ENCODE data around the gene C1QL1.
A peak's percentile ranks its signal among the peaks of the same experiment; 100 is the strongest.
"Not testable (repeated sequence)": the region's sequence is repeated elsewhere in the genome, so short reads cannot be mapped to it uniquely, and the experiment has no call there.

C1QL1 gene

DNA sequence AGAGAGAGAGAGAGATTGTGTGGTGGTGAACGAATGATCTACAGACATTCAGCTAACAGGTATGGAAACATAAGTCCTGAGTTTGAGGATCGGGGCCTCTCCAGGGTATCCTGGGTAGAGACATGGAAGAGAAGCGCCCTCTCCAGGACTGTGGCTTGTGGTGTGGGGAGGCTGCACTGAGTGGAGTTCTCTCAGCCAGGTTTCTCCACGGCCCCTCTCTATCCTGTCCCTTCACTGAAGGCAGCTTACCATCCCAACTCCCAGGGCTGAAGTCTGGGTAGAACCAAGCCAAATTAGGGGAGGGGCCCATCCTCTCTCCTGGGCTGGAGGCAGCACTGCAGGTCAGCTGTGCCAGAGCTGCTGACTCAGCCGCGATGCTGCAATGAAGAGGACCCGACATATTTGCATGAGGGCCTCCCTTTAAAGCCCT lies 6.2 kb downstream of the C1QL1 start:
- DNase-seq (ENCODE audit: low read depth in 2 of 2), result no peak

DNA sequence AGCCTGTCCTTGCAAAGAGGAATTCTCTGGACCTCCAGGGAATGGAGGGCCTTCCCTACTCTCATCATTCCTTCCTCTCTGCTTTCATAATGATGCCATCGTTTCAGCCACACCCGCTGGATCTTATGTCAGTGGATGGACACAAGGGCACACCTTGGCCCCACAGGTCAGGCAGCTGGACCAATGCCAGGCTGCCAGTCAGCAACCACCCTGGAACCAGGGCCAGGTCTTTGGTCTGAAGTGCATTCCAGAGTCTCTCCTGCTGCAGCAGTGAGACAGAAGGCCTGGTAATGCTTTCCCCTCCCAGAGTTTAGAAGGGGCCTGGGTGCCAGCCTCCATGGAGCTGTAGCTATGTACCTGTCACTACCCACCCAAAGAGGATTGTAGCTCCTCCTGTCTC lies 7.4 kb downstream of the C1QL1 start:
- no peak for DNase-seq (ENCODE audit: low read depth in 2 of 2)

DNA sequence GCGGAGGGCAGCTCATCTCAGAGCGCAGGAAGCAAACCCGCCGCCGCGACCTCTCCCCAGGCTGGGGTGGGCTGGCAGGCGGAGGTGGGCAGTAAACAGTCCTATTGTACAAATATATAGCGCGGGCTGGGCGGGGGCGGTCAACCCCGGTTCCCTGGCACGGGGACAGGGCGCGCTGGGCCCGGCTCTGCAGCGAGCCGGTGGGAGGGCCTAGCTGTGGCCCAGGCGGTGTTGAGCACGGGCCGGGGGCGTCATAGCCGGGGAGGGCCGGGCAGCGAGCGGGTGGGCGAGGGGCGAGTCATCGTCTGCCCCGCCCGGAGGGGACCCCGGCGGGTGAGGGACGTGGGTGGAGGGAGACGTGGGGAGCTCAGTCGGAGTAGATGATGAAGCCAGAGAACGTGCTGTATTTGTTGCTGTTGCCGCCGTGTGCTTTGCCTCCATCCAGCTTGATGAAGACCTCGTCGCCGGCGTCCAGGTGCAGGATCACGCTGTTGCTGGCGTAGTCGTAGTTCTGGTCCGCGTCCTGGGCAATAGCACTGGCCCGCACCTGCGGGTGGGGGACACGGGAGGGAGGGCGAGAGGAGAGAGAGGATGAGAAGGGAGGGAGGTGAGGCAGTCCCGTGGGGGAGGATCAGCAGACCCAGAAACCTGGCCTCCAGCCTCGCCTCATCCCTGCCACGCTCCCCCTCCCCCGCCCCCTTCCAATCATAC lies 8.1 kb downstream of the C1QL1 start:
- no peak for DNase-seq (ENCODE audit: low read depth in 2 of 2)

DNA sequence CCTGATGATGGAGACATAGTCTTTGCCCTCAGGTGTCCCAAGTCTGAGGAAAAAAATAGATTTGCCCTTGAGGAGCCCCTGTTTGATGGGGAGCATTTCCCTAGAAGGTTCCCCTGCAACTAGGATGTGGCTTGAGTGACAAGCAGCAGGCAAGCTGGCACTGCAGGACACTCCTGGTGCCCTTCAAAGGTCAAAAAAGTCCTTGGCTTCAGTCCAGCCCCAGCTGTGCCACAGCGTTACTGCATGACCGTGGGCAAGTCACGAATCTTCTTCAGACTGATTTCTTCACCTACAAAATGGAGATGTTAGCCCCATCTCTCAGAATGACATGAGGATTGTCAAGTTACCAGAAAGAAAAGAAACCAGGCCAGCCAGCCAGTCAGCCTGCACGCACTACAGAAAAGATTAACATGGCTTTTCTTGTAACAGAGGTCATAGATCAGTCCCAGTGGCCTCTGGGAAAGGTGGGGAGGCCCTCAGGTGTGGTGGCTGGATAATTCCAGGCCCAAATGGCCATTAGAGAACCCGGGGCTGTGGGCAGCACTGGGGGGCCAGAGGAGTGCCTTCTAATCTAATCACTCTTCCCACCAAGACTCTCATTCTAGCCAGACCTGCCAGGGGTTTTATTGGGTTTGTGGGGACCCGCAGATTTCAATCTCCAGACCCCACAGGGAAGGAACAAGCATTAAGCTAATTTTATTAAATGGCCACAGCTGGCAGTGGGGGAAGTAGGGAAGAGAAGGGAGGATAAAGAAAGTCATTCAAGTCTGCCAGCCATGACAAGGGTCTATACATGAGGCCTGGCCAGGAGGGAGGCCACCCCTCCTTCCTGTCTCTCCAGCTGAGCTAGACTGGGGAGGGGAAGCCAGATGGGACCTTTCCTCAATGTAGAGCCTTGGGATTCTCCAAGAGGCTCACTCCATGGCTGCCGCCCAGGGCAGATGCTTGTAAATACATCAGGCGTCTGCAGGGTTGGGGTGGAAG lies 10.8 kb downstream of the C1QL1 start:
- no peak for DNase-seq (ENCODE audit: low read depth in 2 of 2)

DNA sequence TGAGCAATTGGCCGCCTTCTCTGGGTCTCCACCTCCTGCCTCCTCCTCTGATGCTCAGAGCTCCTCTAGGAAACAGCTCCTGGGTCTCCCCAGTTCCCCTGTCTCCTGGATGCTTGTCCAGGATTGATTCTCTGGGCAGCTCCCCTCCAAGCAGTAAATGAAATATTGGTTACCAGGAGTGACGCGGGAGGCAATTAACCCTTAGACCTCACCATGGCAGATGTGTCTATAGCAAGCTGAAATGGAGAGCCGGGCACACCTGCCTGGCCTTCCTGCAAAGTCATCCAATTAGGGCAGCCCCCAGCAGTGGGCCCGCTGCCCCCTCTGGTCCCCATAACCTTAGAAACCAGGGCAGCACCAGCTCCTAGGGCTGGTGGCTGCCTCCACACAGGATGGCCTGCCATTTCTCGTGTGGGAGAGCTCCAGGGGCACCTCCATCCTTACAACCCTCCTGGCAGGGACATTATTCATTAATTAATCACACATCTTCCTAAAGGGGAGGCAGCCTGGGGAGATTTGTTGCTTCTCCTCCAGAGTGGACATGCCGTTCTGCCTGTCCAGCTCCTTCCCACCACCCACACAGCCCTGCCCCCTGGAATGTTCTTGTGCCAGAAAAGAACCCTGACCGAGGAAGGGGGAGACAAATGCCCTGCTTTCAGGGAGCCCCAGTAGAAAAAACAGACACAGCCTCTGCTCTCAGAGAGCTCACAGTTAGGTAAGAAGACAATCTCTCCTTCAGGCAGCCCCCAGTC lies 12.3 kb downstream of the C1QL1 start:
- DNase-seq (ENCODE audit: low read depth in 2 of 2), result no peak

DNA sequence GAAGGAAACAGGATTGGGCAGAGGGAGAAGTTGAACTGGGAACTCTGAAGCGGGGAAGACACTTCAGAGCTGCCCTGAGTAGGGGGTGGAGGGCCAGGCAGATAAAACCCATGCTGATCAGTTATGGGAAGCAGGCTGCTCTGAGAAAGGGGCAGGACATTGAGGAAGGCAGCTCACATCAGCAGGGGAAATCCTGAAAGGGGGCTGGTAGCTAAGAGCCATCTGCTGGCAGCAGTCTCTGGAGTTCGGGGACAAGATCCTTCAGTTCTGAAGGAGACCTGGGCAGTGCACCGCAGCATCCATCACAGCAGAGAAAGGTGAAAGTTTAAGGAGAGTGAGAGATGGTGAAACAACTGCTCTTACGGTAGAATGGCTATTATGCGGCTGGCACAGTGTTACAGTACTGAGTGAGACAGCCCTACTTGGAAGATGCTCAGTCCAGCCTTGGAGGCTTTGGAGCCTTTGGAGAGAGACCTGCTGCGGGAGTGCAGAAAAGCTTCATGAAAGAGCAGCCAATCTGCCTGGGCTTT lies 15.1 kb downstream of the C1QL1 start:
- DNase-seq (ENCODE audit: low read depth in 2 of 2), result no peak

DNA sequence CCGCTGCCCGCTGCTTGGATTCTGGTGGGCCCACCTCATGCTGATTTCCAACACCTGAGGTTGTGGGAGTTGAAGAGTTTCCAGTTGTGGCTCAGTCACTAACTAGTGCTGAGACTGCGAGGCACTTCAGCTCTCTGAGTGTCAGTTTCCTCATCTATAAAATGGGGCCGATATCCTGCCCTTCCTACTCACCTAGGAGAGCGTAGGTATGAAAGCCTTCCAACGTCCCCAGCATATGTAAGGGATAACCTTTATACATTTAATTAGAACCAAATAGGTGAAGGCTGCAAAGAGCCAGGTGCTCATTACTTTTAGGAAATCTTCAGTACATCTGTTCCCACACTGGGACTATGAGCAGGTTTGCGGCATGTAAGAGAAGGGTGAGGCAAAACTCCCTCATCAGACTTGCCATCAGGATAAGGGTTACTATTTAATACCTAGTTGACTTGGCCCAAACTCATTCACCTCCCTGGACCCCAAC lies 19.7 kb downstream of the C1QL1 start:
- no peak for DNase-seq (ENCODE audit: low read depth in 2 of 2)

DNA sequence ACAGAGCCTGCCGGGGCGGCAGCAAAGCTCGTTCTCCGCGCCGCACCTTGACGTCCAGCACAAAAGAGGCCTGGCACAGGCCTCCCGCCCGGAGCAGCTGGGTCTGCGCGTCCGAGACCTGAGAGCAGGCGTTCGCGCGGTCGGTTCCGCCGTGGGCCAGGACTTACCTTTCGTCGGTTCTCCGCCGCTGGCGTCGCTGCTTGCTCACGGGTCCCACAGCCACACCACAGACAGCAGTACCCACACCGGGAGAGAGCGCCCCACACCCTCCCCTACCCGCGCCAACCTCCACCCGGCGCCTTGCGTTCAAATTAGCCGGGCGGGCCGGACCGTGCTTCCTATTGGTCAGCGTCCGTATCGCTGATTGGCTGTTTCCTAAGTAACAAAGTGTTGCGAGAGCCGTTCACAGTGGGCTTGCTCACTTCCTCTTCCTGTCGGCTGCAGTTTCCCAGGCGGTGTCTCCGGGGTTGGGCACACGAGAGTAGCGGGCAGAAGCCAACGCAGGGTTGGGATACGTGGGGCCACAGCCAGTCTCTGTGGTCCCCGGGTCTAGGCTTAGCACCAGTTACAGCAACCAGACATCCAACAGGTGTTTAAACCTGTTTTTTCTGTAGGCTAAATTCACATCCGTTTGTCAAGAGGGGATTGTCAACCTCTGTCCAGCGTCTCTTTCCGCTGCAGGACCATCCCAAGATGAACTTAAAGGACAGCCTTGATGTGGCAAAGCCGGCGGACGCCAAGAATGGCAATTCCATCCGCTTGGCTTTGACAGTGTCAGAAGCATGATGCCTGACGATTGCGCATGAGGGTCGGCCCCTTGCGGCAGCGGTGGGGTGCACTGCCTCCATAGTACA lies 20.4 kb downstream of the C1QL1 start, which contains the start of gene KIF18B:
Gene KIF18B (minus strand): TSS at position 313 of the 854 bp plus-strand sequence. CDS start 11,429 bp downstream, outside the sequence.
- DNase-seq (ENCODE audit: low read depth in 2 of 2), result peak; percentile 88 to 91

DNA sequence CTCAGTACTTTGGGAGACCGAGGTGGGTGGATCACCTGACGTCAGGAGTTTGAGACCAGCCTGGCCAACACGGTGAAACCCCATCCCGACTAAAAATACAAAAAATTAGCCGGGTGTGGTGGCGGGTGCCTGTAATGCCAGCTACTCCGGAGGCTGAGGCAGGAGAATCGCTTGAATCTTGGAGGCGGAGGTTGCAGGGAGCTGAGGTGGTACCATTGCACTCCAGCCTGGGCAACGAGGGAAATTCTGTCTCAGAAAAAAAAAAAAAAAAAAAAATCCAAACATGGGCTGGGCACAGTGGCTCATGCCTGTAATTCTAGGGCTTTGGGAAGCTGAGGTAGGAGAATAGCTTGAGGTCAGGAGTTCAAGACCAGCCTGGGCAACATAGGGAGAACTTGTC lies 22.5 kb downstream of the C1QL1 start:
- not testable (repeated sequence) for DNase-seq (ENCODE audit: low read depth in 2 of 2)

DNA sequence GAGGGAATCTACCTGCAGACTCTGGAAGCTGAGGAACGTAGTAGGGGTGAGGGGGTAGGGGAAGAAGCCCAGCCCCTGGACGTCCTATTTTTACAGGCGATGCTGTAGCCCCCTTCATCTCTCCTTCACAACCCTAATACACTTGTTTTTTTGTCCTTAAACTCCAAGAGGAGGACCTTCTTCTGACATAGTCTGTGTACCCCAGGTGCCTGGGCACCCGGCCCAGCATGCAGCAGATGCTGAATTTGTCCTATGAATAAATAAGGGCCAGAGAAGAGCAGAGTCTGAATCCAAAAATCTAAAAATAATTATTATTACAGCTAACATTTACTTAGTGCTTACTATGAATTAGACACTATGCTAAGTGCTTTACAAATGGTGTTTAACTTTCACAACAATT lies 25.6 kb downstream of the C1QL1 start:
- no peak for DNase-seq (ENCODE audit: low read depth in 2 of 2)

DNA sequence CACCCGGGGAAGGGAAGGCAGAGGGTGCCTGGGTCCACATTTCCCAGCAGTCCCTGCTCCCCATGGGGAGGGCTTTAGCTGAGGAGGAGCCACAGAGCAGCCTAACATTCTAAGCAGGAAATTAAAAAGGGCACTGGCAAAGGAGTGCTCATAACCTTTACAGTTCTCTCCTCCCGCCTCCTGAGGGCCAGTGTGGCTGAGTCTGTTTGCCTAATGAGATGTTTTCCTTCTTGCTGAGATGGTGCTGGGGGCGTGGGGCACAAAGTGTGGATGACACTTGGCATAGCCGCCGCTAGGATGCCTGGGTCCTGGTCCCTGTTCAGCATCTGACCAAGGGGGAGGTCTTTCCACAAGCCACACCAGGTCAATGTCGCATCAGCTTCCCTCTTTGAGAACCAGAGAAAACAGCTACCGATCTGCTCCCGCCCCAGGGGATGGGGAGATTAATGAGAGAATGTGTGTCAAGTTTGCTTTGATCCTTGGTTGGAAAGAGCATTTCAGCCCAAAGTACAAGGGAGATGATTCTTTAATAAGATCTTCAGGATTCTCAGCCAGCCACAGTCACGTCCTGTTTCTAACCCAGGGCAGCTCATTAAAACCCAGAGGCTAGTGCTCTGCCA lies 26.3 kb downstream of the C1QL1 start:
- DNase-seq (ENCODE audit: low read depth in 2 of 2), result no peak

DNA sequence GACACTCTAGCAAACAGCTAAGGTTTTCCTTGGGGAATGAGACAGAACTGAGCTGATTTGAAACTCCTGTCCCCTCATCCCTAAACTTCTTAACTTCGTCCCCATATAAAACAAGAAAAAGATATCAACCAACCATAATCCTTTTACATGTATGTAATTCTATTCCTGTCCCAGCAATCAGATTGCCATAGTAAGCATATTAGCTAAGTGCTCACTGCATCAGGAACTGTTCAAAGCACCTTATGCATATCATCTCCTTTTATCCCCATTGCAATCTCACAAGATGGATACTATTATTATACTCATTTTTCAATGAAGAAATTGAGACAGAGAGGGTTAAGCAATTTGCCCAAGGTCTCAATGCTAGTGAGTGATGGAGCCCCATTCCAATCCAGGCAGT lies 27.3 kb downstream of the C1QL1 start:
- DNase-seq (ENCODE audit: low read depth in 2 of 2), result no peak

DNA sequence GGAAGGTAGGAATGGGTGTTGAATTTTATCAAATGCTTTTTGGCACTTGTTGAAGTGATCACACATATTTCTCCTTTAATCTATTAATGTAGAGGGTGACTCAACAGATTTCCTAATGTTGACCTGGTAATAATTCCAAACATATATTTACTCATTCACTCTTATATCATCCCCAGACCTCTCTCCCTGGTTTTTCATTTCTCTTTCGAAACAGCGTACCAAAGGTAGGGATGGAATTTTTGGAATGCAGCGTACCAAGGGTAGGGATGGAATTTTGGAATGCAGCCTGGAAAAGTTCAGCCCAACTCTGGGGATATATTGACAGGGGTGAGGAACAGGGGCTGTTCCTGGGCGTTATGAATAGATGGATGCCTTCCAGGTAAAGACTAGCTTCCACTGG lies 27.8 kb downstream of the C1QL1 start:
- DNase-seq (ENCODE audit: low read depth in 2 of 2), result no peak

DNA sequence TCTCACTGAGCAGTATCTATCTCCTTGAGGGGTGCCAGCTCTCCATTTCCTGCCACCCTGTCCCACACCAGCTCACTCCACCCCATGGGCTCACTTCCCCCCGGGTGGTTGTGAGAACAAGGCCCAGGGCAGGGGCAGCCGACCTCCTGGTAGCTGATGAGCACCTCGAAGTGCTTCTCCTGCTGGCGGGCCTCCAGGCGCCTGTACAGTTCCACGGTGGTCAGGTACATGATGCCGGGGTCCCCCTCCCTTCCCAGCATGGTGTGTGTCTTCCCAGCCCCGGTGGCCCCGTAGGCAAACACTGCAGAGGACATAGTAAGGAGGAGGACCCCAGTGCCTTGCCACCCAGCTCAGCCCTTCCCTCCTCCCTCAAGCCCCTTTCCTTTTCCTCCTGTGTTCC lies 33.0 kb downstream of the C1QL1 start:
- DNase-seq (ENCODE audit: low read depth in 2 of 2), result no peak

DNA sequence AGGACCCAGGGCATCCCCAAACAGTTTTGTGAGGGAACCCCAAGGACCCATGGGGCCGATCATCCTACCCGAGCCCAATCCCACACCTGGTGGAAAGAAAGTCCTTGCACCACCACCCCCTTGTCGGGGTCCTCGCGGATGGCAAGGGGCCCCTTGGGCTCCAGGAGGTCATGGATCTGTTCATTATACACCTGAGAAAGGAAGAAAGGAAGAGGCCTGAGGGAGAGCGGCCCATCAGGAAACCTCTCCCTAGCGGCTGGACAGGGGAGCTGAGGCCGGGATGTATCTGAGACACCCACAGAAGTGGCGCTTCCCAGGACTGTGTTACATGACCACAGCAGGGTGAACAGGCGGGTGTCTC lies 33.4 kb downstream of the C1QL1 start:
- no peak for DNase-seq (ENCODE audit: low read depth in 2 of 2)

DNA sequence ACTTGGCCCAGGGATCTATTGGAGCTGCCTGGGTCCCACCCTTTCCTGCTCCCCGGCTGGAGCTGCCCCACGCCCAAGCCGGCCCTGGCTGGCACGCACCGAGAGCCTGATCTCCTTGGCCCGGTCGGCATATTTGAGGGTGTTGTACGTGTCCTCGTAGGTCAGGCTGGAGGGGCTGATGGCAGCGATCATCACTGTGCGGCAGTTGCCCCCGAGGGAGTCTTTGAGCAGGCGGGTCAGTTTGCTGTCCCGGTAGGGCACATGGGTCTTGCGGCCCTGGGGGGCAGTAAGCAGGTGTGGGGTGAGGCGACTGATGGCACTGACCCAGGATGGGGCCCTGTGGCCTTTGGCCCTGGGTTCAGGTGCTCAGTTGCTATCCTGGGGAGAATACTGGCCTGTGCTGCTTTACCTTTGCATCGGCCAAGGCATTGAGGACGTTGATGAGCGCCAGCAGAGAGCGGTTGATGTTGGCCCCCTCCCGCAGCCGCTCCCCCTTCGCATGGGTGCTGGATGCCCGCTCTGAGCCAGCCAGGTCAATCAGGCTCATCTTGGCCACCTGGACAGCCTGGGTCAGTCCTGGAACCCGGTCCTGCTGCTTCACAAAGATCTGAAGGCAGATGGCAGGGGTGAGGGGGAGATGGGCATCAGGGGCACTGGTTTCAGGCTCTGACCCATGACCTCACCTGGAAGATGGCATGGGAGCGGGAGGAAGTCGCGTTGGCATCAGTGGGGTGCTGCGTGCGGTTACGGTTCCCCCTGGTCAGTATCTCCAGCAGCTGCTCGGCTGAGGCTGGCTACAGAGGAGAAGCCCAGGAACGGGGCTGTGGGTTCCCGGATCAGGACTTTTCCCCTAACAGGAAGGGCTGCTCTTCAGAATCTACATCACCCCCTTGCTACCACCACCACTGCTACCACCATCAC lies 34.0 kb downstream of the C1QL1 start:
- DNase-seq (ENCODE audit: low read depth in 2 of 2), result no peak

DNA sequence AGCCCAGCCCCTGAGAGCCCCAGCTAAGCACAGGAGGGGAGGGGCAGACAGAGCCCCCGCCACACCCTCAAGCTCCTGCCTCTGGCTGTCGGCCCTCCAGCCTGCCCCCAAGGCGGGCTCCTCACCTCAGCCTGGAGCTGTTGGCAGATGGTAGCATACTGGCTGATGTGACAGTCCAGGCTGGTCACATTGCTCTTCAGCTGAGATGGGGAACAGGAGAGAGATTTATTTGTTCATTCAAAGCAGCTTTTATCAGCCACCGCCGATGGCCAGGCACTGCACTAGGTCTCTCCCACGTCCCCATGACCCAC lies 35.4 kb downstream of the C1QL1 start:
- DNase-seq (ENCODE audit: low read depth in 2 of 2), result no peak

DNA sequence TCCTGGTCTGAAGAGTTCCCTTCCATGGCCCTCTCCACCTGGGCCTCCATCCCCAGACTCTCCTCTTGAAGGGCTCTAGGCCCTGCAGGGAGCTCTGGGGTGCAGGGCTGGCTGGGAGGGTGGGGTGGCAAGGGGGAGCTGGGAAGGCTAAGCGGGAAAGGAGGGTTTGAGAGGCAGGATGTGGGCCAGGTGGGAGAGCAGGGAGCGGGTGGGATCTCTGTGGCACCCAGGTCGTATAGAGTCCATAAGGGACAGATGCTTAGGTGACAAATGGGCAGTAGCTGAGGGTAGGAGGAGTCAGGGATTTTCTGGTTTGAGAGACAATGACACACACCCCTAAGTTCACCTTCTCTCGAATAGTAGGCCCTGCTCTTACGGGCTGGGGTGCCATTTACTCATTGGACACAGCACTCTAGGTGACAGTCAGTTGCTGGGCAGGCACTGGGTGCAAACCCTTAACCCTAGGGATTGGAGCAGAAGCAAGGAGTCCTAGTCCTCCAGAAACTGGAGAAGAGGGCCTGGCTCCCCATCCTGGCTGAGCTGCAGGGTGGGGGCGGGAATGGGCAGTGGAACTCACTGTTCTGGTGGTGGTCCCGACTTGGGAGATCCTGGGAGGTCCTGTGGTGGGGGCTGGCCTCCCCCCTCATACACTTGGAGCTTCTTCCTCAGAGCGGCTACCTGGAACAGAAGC lies 35.9 kb downstream of the C1QL1 start:
- no peak for DNase-seq (ENCODE audit: low read depth in 2 of 2)

DNA sequence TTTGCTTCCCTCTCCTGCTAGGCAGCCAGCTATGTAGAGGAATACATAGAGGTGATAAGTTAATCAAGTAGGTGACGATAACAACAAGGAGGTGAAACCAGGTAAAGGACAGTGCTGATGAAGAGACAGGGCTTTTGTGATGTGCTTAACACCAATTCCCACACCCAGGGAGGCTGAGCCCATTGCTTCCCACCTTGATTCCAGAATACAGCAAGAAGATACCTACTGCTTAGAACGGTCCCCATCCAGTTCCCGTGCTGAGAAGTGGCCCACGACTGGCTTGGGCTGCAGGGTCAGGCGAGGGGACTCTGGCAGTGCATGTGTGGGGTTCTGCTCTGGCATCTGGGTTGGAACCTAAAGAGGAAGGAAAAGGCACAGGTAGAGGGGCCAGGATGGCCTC lies 36.7 kb downstream of the C1QL1 start:
- no peak for DNase-seq (ENCODE audit: low read depth in 2 of 2)

Data from stimulated activated CD8-positive, alpha-beta memory T cell treated with anti-CD3 and anti-CD28 coated beads, Interleukin-15, amount 100 ng/mL, for 48 hours (primary cell).